ENCODE results near the gene RIPOR3.

GRCh38 chr20:50583442-50584150 lies 107.7 kb downstream of the RIPOR3 start:
- TF ChIP-seq CTCF (IDR thresholded peaks at IDR 0.05) (no peak), POLR2A (IDR thresholded peaks at IDR 0.05) (no peak)

Measured in lower leg skin (tissue), 3 donors.